ENCODE results near the gene PCNX4.

- TF ChIP-seq, protein P1, sequence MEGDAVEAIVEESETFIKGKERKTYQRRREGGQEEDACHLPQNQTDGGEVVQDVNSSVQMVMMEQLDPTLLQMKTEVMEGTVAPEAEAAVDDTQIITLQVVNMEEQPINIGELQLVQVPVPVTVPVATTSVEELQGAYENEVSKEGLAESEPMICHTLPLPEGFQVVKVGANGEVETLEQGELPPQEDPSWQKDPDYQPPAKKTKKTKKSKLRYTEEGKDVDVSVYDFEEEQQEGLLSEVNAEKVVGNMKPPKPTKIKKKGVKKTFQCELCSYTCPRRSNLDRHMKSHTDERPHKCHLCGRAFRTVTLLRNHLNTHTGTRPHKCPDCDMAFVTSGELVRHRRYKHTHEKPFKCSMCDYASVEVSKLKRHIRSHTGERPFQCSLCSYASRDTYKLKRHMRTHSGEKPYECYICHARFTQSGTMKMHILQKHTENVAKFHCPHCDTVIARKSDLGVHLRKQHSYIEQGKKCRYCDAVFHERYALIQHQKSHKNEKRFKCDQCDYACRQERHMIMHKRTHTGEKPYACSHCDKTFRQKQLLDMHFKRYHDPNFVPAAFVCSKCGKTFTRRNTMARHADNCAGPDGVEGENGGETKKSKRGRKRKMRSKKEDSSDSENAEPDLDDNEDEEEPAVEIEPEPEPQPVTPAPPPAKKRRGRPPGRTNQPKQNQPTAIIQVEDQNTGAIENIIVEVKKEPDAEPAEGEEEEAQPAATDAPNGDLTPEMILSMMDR (conservative IDR thresholded peaks at IDR 0.05; ENCODE audit: low read length), result no peak
- no peak for TF ChIP-seq EZH2phosphoT487 (IDR thresholded peaks at IDR 0.05; ENCODE audit: borderline replicate concordance, low read depth, low read length)
Measured at GRCh38 chr14:60134702-60135101, 43.0 kb downstream of the PCNX4 start.

All from OCI-LY7 (cell line).